ENCODE data around the gene TCF7L1.
"Not testable (repeated sequence)": the region's sequence is repeated elsewhere in the genome, so short reads cannot be mapped to it uniquely, and the experiment has no call there.

The TCF7L1 gene

GRCh38 chr2:85286918-85287317, 153.7 kb downstream of the TCF7L1 start:
- no peak for DNase-seq (ENCODE audit: low read depth)

DNA sequence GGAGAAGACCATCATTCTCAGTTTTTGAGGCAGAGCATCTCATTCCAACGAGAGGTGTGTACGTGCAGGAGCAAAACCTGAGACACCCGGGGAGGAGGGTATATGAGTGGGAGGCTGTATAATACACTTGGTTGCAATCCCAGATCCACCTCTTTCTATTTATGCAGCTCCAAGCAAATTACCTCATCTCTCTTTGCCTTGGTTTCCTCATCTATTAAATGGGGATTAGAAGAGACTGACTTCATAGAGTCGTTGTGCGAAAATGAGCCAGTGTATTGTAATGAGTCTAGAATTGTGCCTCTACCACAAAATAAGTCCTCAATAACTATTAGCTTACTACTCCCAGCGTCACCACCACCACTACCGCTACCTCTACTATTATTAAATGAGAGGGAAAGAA, 154.5 kb downstream of the TCF7L1 start:
- DNase-seq (ENCODE audit: low read depth) = no peak

- DNase-seq (ENCODE audit: low read depth) = no peak
These were observed 155.1 kb downstream of the TCF7L1 start for GRCh38 chr2:85288244-85288725.

DNA sequence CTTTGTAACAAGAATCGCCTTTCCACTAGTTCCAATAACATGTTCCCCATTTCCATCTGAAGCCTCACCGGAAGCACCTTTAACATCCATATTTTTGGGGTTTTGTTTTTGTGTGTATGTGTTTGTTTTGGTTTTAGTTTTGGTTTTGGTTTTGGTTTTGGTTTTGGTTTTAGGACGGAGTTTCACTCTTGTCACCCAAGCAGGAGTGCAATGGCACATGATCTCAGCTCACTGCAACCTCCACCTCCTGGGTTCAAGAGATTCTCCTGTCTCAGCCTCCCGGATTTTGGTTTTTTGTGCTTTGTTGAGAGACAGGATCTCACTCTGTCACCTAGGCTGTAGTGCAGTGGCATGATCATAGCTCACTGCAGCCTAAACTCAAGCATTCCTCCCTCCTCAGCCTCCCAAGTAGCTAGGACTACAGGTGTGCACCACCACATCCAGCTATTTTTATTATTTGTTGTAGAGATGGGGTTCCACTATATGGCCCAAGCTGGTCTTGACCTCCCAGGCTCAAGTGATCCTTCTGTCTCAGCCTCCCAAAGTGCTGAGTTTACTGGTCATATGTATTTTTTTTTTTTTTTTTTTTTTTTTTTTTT, 158.3 kb downstream of the TCF7L1 start:
- DNase-seq (ENCODE audit: low read depth) = no peak

- DNase-seq (ENCODE audit: low read depth) = no peak
These were observed 168.9 kb downstream of the TCF7L1 start for GRCh38 chr2:85302121-85302520.

DNA sequence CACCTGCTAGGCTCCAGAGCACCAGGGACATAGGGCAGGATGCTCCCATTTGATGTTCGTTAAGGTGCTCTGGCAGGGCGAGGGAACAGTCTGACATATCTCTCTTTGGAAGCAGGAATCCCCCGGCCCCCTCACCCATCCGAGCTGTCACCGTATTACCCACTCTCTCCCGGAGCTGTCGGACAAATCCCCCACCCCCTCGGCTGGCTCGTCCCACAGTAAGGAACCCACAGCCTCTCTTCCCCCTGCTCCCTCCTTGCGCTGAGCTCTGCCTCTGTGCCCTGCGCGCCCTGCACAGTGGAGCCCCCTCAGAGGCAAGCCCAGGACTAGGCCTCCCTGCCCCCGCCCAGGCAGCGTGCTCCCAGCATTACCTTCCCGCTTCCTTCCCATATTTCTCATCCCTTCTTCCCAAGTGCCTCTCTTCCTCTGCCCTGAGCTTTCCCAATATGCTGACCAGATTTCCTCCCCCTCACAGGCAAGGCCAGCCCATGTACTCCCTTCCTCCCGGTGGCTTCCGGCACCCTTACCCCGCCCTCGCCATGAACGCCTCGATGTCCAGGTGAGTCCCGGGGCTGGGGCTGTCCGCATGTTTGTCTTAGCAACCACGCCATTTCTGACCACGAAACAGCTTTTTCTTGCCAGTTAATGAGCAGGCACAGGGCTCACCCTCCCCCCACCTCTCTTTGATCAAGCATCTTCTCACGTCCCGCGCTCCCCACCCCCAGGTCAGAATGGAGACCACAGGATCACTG, 170.8 kb downstream of the TCF7L1 start:
- DNase-seq (ENCODE audit: low read depth) = no peak

GRCh38 chr2:85307527-85307897, 174.3 kb downstream of the TCF7L1 start:
- no peak for DNase-seq (ENCODE audit: low read depth)

DNA sequence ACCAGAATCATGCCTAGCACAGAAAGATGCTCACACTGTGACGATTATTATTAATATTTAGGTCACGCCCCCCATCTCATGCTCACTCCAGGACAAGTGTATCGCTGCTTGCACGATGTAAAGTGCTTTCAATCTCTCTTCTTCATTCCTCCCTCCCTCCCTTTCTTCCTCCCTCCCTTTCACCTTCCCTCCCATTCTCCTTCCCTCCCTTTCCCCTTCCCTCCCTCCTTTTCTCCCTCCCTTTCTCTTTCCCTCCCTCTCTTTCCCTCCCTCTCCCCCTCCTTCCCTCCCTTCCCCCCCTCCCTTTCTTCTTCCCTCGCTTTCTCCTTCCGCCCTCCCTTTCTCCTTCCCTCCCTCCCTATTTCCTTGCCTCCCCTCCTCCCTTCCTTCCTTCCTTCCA, 175.0 kb downstream of the TCF7L1 start:
- DNase-seq (ENCODE audit: low read depth) = no peak

DNA sequence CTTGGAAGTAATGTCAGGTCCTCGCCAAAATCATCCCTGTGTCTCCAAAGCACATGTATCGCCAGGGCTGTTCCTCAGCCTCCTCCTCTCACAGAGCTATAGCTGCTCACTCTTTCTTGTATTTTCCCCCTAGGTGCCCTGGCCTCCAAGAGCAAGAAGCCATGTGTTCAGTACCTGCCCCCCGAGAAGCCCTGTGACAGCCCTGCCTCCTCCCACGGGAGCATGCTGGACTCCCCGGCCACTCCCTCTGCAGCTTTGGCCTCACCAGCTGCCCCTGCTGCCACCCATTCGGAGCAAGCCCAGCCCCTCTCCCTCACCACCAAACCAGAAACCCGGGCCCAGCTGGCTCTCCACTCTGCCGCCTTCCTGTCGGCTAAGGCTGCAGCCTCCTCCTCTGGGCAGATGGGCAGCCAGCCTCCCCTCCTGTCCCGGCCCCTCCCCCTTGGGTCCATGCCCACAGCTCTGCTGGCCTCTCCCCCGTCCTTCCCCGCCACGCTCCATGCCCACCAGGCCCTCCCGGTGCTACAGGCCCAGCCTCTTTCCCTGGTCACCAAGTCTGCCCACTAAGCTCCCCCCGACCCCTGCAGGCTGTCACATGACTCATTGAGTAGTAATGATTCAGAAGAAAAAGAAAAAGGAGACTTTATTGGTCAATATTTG, 175.8 kb downstream of the TCF7L1 start:
- DNase-seq (ENCODE audit: low read depth) = no peak

DNA sequence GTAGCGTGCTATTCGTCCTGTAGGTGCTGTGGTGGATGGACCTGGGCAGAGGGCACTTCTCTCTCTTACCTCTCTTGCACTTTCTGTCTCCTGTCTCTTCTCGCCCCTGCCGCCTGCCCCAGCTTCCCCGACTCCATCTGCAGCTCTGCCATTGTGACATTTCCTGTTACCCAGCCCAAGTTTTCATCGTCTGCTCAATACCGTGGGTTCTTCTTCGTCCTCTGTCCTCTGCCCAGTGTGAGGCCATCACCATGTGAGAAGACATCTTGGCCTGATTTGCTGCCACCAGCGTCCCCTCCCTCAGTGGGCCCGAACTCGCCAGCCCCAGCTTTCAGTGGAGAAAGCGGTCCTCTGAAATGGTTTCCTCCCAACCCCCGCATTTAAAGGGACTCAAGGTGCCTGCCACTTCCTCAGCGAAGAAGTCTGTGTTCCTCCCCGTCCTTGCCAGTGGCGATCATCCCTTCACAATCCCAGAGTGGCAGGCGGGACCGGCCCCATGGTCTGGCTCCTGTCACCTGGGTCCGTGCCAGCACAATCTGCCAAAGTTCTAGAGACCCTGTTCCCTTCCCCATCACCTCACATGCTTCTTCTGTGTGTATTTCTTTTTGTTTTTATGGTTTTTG, 176.6 kb downstream of the TCF7L1 start:
- no peak for DNase-seq (ENCODE audit: low read depth)

GRCh38 chr2:85310330-85310729, 177.1 kb downstream of the TCF7L1 start:
- no peak for DNase-seq (ENCODE audit: low read depth)

GRCh38 chr2:85312404-85312803, 179.2 kb downstream of the TCF7L1 start:
- DNase-seq (ENCODE audit: low read depth) = no peak

GRCh38 chr2:85314884-85315242, 181.7 kb downstream of the TCF7L1 start:
- DNase-seq (ENCODE audit: low read depth) = no peak

DNA sequence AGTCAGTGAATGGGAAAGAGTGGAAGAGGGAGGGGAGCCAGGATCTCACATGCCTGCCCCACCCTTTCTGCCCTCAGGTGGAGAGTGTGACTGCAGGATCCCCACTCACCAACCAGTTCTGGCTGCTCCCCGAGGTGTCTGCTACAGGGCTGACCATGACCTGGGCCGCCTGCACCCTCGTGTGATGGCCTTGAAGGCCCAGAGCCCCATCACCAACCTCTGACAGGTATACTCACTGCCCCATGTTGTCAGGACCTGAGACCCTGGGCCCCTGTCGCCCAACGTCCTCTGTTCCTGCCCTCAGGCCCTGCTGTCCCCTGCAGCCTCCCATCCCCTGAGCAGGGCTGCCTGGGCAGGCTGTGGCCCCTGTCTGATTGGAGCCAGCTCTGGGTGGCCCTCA, 182.7 kb downstream of the TCF7L1 start:
- not testable (repeated sequence) for DNase-seq (ENCODE audit: low read depth)

DNA sequence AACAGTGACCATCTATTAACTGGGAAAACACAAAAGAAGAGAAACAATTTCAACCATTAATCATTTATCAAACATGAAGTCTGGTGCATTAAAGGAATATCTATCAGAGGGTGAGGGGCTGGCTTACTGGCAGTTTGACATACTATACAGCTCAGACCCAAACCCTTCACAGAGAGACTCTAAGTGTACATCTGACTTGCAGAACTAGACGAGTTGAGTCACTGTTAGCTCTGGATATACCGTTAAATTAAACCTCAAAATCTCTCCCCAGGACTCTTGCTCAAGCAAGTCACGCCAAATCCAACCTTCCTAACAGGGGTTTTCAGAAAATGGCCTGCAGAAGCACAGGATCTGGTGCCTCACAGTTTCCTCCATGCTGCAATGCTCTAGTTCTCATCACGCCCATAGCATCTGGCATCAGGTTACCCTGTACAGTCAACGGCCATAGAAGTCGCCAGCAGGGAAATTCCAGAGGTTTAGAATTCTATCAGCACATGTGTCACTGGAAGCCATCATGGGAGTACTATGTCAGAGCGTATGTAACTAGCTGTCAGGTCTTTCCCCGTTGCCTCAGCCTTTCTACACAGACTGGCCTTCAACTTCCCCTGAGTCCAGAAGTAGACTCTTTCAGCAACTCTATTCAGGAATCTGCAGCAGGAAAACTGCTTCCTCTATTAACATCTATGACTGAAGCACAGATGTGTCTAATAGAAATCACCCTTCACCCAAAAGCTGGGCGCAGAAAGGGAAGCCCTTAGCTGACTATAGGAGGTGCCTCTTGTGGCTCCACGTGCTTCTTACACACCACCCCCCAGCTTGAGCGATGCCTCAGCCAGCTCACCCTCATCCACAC, 185.3 kb downstream of the TCF7L1 start:
- no peak for DNase-seq (ENCODE audit: low read depth)

GRCh38 chr2:85319796-85320195, 186.6 kb downstream of the TCF7L1 start:
- DNase-seq (ENCODE audit: low read depth) = no peak

DNA sequence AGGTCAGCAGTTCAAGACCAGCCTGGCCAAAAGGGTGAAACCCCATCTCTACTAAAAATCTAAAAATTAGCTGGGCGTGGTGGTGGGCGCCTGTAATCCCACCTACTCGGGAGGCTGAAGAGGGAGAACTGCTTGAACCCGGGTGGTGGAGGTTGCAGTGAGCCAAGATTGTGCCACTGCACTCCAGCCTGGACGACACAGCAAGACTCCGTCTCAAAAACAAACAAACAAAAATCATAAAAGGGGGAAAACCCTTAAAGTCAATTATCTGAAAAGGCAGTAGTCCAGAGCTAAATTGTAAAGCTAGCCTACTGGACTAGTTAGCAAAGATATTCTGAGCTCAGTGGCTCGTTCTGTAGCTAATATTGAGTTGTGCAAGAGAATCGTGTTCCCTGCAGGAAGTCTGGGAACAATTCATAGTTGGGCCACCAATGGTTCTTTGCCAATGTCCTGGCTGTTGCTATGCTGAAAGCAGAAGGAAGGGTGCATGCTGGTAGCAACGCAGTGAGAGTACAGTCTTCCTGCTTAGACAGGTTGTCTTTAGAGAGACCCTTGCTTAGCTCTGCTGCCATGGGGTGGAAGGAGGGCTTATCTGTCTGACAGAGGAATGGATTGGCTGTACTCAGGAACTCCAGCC, 190.3 kb downstream of the TCF7L1 start:
- no peak for DNase-seq (ENCODE audit: low read depth)

- not testable (repeated sequence) for DNase-seq (ENCODE audit: low read depth)
These were observed 190.8 kb downstream of the TCF7L1 start for GRCh38 chr2:85323988-85324367.

- no peak for DNase-seq (ENCODE audit: low read depth)
These were observed 191.7 kb downstream of the TCF7L1 start for GRCh38 chr2:85324639-85325465.

DNA sequence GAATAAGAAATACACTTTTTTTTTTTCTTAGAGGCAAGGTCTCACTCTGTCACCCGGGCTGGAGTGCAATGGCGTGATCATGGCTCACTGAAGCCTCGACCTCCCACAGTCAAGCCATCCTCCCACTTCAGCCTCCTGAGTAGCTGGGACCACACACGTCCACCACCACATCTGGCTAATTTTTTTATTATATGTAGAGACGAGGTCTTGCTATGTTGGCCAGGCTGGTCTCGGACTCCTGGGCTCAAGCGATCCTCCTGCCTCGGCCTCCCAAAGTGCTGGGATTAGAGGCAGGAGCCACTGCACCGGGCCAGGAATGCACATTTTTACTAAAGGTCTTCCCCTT, 192.2 kb downstream of the TCF7L1 start:
- DNase-seq (ENCODE audit: low read depth) = no peak

Measured in stimulated activated CD8-positive, alpha-beta memory T cell treated with anti-CD3 and anti-CD28 coated beads, Interleukin-7, amount 100 ng/mL, for 24 hours (primary cell).